DLD1 (cell line): ENCODE measurements around the gene CDH4.

ENCODE experiments used
- in situ Hi-C: cut with HindIII; loops from 2 replicates; pipeline ENCODE4 v1.10.0; 2017; ENCODE audit warnings: low sequenced_read_pairs

Gene CDH4

GRCh38 chr20:61435823-61436220 is 183.8 kb downstream of the CDH4 start:
- in situ Hi-C loops = no loop called here

GRCh38 chr20:61436283-61436666 is 184.2 kb downstream of the CDH4 start:
- in situ Hi-C loops = no loop called here

GRCh38 chr20:61436667-61437279 is 184.7 kb downstream of the CDH4 start:
- in situ Hi-C loops = no loop called here

- in situ Hi-C loops = no loop called here
Measured at GRCh38 chr20:61437280-61438206, 185.5 kb downstream of the CDH4 start.

GRCh38 chr20:61438285-61438684 is 186.2 kb downstream of the CDH4 start:
- in situ Hi-C loops = no loop called here

GRCh38 chr20:61439251-61439650 is 187.2 kb downstream of the CDH4 start:
- in situ Hi-C loops = no loop called here

GRCh38 chr20:61440548-61441055 is 188.5 kb downstream of the CDH4 start:
- in situ Hi-C loops = no loop called here

- in situ Hi-C loops = no loop called here
Measured at GRCh38 chr20:61441537-61441936, 189.5 kb downstream of the CDH4 start.

- in situ Hi-C loops = no loop called here
Measured at GRCh38 chr20:61442075-61442670, 190.1 kb downstream of the CDH4 start.

- in situ Hi-C loops = no loop called here
Measured at GRCh38 chr20:61442718-61443117, 190.7 kb downstream of the CDH4 start.

- in situ Hi-C loops = no loop called here
Measured at GRCh38 chr20:61443443-61444126, 191.5 kb downstream of the CDH4 start.

- in situ Hi-C loops = no loop called here
Measured at GRCh38 chr20:61444637-61445036, 192.6 kb downstream of the CDH4 start.

GRCh38 chr20:61445138-61445537 is 193.1 kb downstream of the CDH4 start:
- in situ Hi-C loops = no loop called here

- in situ Hi-C loops = no loop called here
Measured at GRCh38 chr20:61445741-61446140, 193.7 kb downstream of the CDH4 start.

- in situ Hi-C loops = no loop called here
Measured at GRCh38 chr20:61447952-61448351, 195.9 kb downstream of the CDH4 start.

- in situ Hi-C loops = no loop called here
Measured at GRCh38 chr20:61448386-61448785, 196.3 kb downstream of the CDH4 start.

- in situ Hi-C loops = no loop called here
Measured at GRCh38 chr20:61449057-61449609, 197.1 kb downstream of the CDH4 start.

GRCh38 chr20:61449916-61450315 is 197.9 kb downstream of the CDH4 start:
- in situ Hi-C loops = no loop called here

- in situ Hi-C loops = no loop called here
Measured at GRCh38 chr20:61450549-61450948, 198.5 kb downstream of the CDH4 start.

- in situ Hi-C loops = no loop called here
Measured at GRCh38 chr20:61451009-61451408, 198.9 kb downstream of the CDH4 start.

- in situ Hi-C loops = no loop called here
Measured at GRCh38 chr20:61451953-61452352, 199.9 kb downstream of the CDH4 start.
